ENCODE measurements around the gene TCERG1.

DNA sequence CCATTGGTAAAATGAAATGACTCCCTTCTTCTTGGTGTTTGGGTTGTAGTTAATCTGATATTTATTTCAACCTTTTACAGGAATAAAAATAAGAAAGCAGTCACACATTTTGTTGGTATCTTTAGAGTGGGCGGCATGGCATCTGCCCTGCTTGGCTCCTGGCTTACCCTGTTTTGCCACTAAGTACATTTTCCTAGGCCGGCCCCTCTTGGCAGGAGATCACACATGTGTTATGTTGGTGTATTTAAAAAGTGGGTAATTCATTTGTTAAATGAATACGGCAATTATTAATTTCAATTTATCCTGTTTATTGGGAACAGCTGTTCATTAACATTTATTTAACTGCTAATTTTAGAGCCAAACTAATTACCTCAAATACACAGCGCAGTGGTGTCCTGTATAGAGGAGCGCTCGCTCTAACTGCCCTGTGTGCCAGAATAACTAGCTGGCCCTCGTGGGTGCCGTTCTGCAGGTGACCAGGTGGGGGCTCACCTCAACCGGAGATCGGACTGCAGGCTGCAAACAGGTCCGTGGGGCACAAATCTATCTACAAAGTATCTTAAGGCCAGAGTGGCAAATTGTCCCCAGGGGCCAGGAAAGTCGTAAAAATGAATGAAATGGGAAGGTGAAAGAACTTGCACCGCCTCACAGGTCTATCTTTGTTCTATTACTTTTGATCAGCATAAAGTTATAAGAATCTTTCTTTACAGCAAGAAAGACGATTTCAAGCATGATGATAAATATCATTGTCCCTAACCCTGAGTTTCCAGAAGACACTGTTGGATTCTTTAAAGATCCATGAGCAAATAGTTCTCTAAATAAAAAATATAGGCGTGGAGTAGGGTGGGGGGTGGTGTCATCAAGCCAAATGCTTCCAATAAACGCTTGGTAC lies 95.1 kb downstream of the TCERG1 start:
- no peak for TF ChIP-seq CEBPB (IDR thresholded peaks at IDR 0.05)
- TF ChIP-seq, protein P1, sequence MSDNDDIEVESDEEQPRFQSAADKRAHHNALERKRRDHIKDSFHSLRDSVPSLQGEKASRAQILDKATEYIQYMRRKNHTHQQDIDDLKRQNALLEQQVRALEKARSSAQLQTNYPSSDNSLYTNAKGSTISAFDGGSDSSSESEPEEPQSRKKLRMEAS (IDR thresholded peaks at IDR 0.05), result no peak

All from Ishikawa (cell line).